GM12878 (cell line): ENCODE measurements around the gene TNFAIP2. TPM values are rescaled to one million over a fixed set of nuclear protein-coding genes. Genes with fewer than 3 reads are reported as not detected.

ENCODE experiments used
- BHLHE40 ChIP-seq, 2 experiments: fragments of 450-650 bp in 1 of 2; IDR thresholded peaks; 2 replicates each; pipeline ENCODE4 v1.6.1; 2011 to 2017; ENCODE audit warnings: low read depth in 2 of 2, borderline replicate concordance in 1 of 2, improper control_type of control experiment in 1 of 2, low read length in 1 of 2, mild to moderate bottlenecking in 1 of 2
- CTCF ChIP-seq, 3 experiments: IDR thresholded peaks in 2 of 3; conservative IDR thresholded peaks in 1 of 3; 2 replicates each; pipeline ENCODE4 v1.5.1; 2011; ENCODE audit warnings: low read depth in 3 of 3, low read length in 3 of 3, mild to moderate bottlenecking in 3 of 3, control low read depth in 2 of 3, moderate library complexity in 2 of 3, inconsistent platforms in 1 of 3, mixed read lengths in 1 of 3; ENCODE audit not compliant: control insufficient read depth in 2 of 3, insufficient read depth in 1 of 3; ENCODE audit errors: extremely low read depth in 1 of 3
- E4F1 ChIP-seq: fragments of 450-650 bp; IDR thresholded peaks from 2 replicates; pipeline ENCODE4 v1.6.1; 2018; ENCODE audit warnings: borderline replicate concordance, mild to moderate bottlenecking; ENCODE audit not compliant: partially characterized antibody
- FOXK2 ChIP-seq: fragments of 450-650 bp; IDR thresholded peaks from 2 replicates; pipeline ENCODE4 v1.6.1; 2017; ENCODE audit warnings: mild to moderate bottlenecking, moderate library complexity
- GATAD2B ChIP-seq: fragments of 450-650 bp; conservative IDR thresholded peaks from 2 replicates; pipeline ENCODE4 v1.6.1; 2017; ENCODE audit warnings: low read depth, mild to moderate bottlenecking, moderate library complexity
- MLLT1 ChIP-seq: fragments of 450-650 bp; IDR thresholded peaks from 2 replicates; pipeline ENCODE4 v1.6.1; 2016; ENCODE audit warnings: mild to moderate bottlenecking
- MYC ChIP-seq: IDR thresholded peaks from 2 replicates; pipeline ENCODE4 v1.6.1; 2011; ENCODE audit warnings: mild to moderate bottlenecking, low read length, moderate library complexity, inconsistent platforms; ENCODE audit not compliant: insufficient read depth, insufficient replicate concordance, insufficient read length, severe bottlenecking
- NR2C2 ChIP-seq: IDR thresholded peaks from 2 replicates; pipeline ENCODE4 v1.6.1; 2011; ENCODE audit warnings: borderline replicate concordance, low read depth; ENCODE audit not compliant: control insufficient read depth, insufficient read length
- PKNOX1 ChIP-seq: fragments of 450-650 bp; IDR thresholded peaks from 2 replicates; pipeline ENCODE4 v1.6.1; 2016; ENCODE audit warnings: mild to moderate bottlenecking
- POU2F2 ChIP-seq: IDR thresholded peaks from 3 replicates; pipeline ENCODE4 v1.6.1; 2011; ENCODE audit warnings: low read depth, mild to moderate bottlenecking, low read length, borderline replicate concordance
- RAD21 ChIP-seq: IDR thresholded peaks from 2 replicates; pipeline ENCODE4 v1.6.1; 2011; ENCODE audit warnings: mild to moderate bottlenecking, low read depth, low read length, moderate library complexity; ENCODE audit not compliant: insufficient read depth
- RB1 ChIP-seq: fragments of 450-650 bp; formaldehyde crosslinking; IDR thresholded peaks from 2 replicates; pipeline ENCODE4 v1.6.1; 2017; ENCODE audit warnings: mild to moderate bottlenecking, borderline replicate concordance
- RCOR1 ChIP-seq: conservative IDR thresholded peaks from 2 replicates; pipeline ENCODE4 v1.6.1; 2012; ENCODE audit warnings: low read depth, low read length, improper control_type of control experiment
- SIX5 ChIP-seq: IDR thresholded peaks from 2 replicates; pipeline ENCODE4 v1.6.1; 2011; ENCODE audit warnings: mild to moderate bottlenecking, low read depth, low read length, moderate library complexity; ENCODE audit not compliant: severe bottlenecking
- SMARCA5 ChIP-seq: fragments of 450-650 bp; IDR thresholded peaks from 2 replicates; pipeline ENCODE4 v1.6.1; 2017; ENCODE audit warnings: mild to moderate bottlenecking
- SMC3 ChIP-seq: IDR thresholded peaks from 2 replicates; pipeline ENCODE4 v1.6.1; 2011; ENCODE audit warnings: low read length, improper control_type of control experiment, borderline replicate concordance
- STAT1 ChIP-seq: fragments of 450-650 bp; conservative IDR thresholded peaks from 2 replicates; pipeline ENCODE4 v1.6.1; 2014; ENCODE audit warnings: antibody characterized with exemption, mild to moderate bottlenecking
- SUZ12 ChIP-seq: fragments of 200-600 bp; sonication (generic); IDR thresholded peaks from one replicate; pipeline ENCODE4 v1.6.1; 2018; ENCODE audit warnings: antibody characterized with exemption, mild to moderate bottlenecking; ENCODE audit not compliant: unreplicated experiment
- ZBED1 ChIP-seq: IDR thresholded peaks from 2 replicates; pipeline ENCODE4 v1.6.1; 2016; ENCODE audit warnings: borderline replicate concordance
- polyA plus RNA-seq, 11 experiments: library from polyadenylated mRNA; depleted of rRNA in 4 of 11; unstranded in 6 of 11; stranded (reverse) in 5 of 11; fragments of >200 nt; fragmentation: Nextera tagmentation in 4 of 11; fragmentation: Illumina TruSeq in 1 of 11; extraction: Ambion mirVana in 4 of 11; extraction: Trizol in 1 of 11; gene quantifications; 1 replicate in 1 of 11; 2 replicates in 10 of 11; pipeline versions ENCODE4 v1.2.1 to v1.2.3, GENCODE V29; 2011 to 2016; ENCODE audit warnings: inconsistent platforms in 2 of 11, missing spikeins in 2 of 11, low read depth in 1 of 11
- total RNA-seq, 4 experiments: library from RNA; depleted of rRNA in 3 of 4; stranded (reverse); fragments of >200 nt in 3 of 4; fragmentation: Illumina TruSeq in 1 of 4; extraction: Trizol in 1 of 4; gene quantifications; 2 replicates each; pipeline versions ENCODE4 v1.2.1 to v1.2.3, GENCODE V29; 2013 to 2021

The TNFAIP2 gene
- total and polyA plus RNA-seq, 10 of the 15 experiments (the other 5 are each of a cell fraction or from before 2014, with no cell fraction given) = 7.1 to 150 (median 74.5) TPM

- TF ChIP-seq PKNOX1 (peak; percentile 27), STAT1 (0 out of 2 replicates have a peak, but pooled peaks have one; percentile 59), SMC3 (peak; percentile 93), GATAD2B (peak; percentile 49), MYC (peak; percentile 44), POU2F2 (peak; percentile 34; the same call in 1 of the 3 replicates), ZBED1 (no peak), MLLT1 (peak; percentile 88), E4F1 (peak; percentile 36), SMARCA5 (peak; percentile 40; the same call in 1 of the 2 replicates), CTCF (IDR thresholded peaks at IDR 0.05 in 2 of 3, conservative IDR thresholded peaks at IDR 0.05 in 1 of 3; ENCODE audit: control insufficient read depth in 2 of 3, extremely low read depth in 1 of 3, insufficient read depth in 1 of 3, low read depth in 3 of 3, low read length in 3 of 3) (peak; percentile 96 to 98 (median 98)), NR2C2 (no peak), RCOR1 (no peak), RB1 (peak; percentile 85; the same call in 1 of the 2 replicates), SUZ12 (peak; percentile 49), BHLHE40 (IDR thresholded peaks at IDR 0.05; ENCODE audit: borderline replicate concordance in 1 of 2, low read depth in 2 of 2, low read length in 1 of 2) (peak; percentile 53 to 55), SIX5 (no peak), RAD21 (peak; percentile 93), FOXK2 (peak; percentile 15; the same call in 1 of the 2 replicates)
These were observed 18.4 kb upstream of the TNFAIP2 start (continued) for GRCh38 chr14:103104654-103105452.
